HCT116 (cell line): Measurements from ENCODE around the gene PLCXD3. TPM values are rescaled to one million over a fixed set of nuclear protein-coding genes. Genes with fewer than 3 reads are reported as not detected.

Experiments used
- ATAC-seq: fragments of 200-7000 bp; cut with Tn5 transposase; 2 replicates; pipeline ENCODE4 v1.9.1; 2020; ENCODE audit warnings: mild to moderate bottlenecking, moderate library complexity
- BruUV-seq: library from RNA; stranded (reverse); fragments of 400-500 nt; replicated peaks from 2 replicates; lab custom pipeline; 2021; lab: Mats Ljungman, UMichigan
- CTCF ChIA-PET: fragments of 300-600 bp; sonication (Branson Sonifier 250); formaldehyde crosslinking; loops from one replicate; lab custom pipeline; 2021; ENCODE audit warnings: antibody characterized with exemption; lab: Charles Lee
- POLR2A ChIA-PET: fragments of 300-600, 350-600 bp; sonication (Branson Sonifier 250); formaldehyde crosslinking; loops from one replicate; lab custom pipeline; 2021; ENCODE audit warnings: antibody characterized with exemption; lab: Charles Lee
- RAD21 ChIA-PET, 2 experiments: fragments of 300-600 bp; sonication (Branson Sonifier 250); formaldehyde crosslinking; loops; one replicate each; lab custom pipeline; 2023; ENCODE audit warnings: low total read pairs in 2 of 2; ENCODE audit not compliant: uncharacterized antibody in 2 of 2, unreplicated experiment in 2 of 2, low non-redundant PET in 1 of 2; lab: Charles Lee
- DNase-seq: peaks from one replicate; pipeline ENCODE4 v3.0.0-alpha.2; 2010; ENCODE audit warnings: low read depth, low spot score
- H2AFZ ChIP-seq: fragments of 200-600 bp; shearing (Covaris generic), sonication (generic); 2 replicates; pipeline ENCODE4 v1.6.1; 2017; ENCODE audit warnings: low read depth, mixed run types, mixed read lengths, antibody characterized with exemption, low read length; ENCODE audit not compliant: poor library complexity, severe bottlenecking
- H3K27ac ChIP-seq: 2 replicates; pipeline ENCODE4 v1.5.1; 2012; ENCODE audit warnings: low read depth, low read length
- H3K27me3 ChIP-seq: fragments of 200-600 bp; sonication (generic); 2 replicates; pipeline ENCODE4 v1.6.1; 2016; ENCODE audit warnings: mixed run types, low read length, mixed read lengths; ENCODE audit not compliant: insufficient read depth
- H3K36me3 ChIP-seq, 2 experiments: fragments of 200-500 bp in 1 of 2; fragments of 200-600 bp in 1 of 2; sonication (Bioruptor generic) in 1 of 2; sonication (generic) in 1 of 2; 2 replicates each; pipeline versions ENCODE4 v1.5.1 to v1.6.1; 2014 to 2016; ENCODE audit warnings: low read length in 2 of 2, inconsistent platforms in 1 of 2, mixed read lengths in 1 of 2, mixed run types in 1 of 2; ENCODE audit not compliant: insufficient read depth in 2 of 2, control insufficient read depth in 1 of 2
- H3K4me1 ChIP-seq, 2 experiments: fragments of 200-600 bp in 1 of 2; sonication (generic) in 1 of 2; 2 replicates each; pipeline versions ENCODE4 v1.5.1 to v1.6.1; 2012 to 2017; ENCODE audit warnings: low read length in 2 of 2, inconsistent platforms in 1 of 2, mild to moderate bottlenecking in 1 of 2, mixed read lengths in 1 of 2, mixed run types in 1 of 2, moderate library complexity in 1 of 2; ENCODE audit not compliant: insufficient read depth in 2 of 2, control insufficient read depth in 1 of 2
- H3K4me2 ChIP-seq: fragments of 200-600 bp; sonication (generic); 2 replicates; pipeline ENCODE4 v1.6.1; 2017; ENCODE audit warnings: mixed run types, low read length, mixed read lengths
- H3K4me3 ChIP-seq, 2 experiments: fragments of 200-600 bp in 1 of 2; sonication (generic) in 1 of 2; replicated peaks in 1 of 2; 2 replicates each; pipeline ENCODE4 v1.5.1; 2011 to 2016; ENCODE audit warnings: low read length in 2 of 2, control low read depth in 1 of 2, low read depth in 1 of 2, mild to moderate bottlenecking in 1 of 2, mixed read lengths in 1 of 2, mixed run types in 1 of 2
- H3K79me2 ChIP-seq: fragments of 200-600 bp; sonication (generic); 2 replicates; pipeline ENCODE4 v1.6.1; 2017; ENCODE audit warnings: mild to moderate bottlenecking, mixed run types, low read length, moderate library complexity, mixed read lengths; ENCODE audit not compliant: insufficient read depth
- H3K9ac ChIP-seq: fragments of 200-600 bp; sonication (generic); 2 replicates; pipeline ENCODE4 v1.6.1; 2016; ENCODE audit warnings: low read length, mixed read lengths
- H3K9me2 ChIP-seq: fragments of 200-600 bp; sonication (generic), shearing (Covaris generic); 2 replicates; pipeline ENCODE4 v1.6.1; 2017; ENCODE audit warnings: mixed run types, mild to moderate bottlenecking, moderate library complexity; ENCODE audit not compliant: insufficient read depth
- H3K9me3 ChIP-seq, 2 experiments: fragments of 200-500 bp in 1 of 2; fragments of 200-600 bp in 1 of 2; sonication (Bioruptor generic) in 1 of 2; sonication (generic) in 1 of 2; 2 replicates each; pipeline ENCODE4 v1.6.1; 2014 to 2017; ENCODE audit warnings: low read length in 2 of 2, mixed read lengths in 2 of 2, inconsistent platforms in 1 of 2, low read depth in 1 of 2, mild to moderate bottlenecking in 1 of 2, mixed run types in 1 of 2, moderate library complexity in 1 of 2; ENCODE audit not compliant: control insufficient read depth in 1 of 2, insufficient read depth in 1 of 2
- H4K20me1 ChIP-seq: fragments of 200-600 bp; sonication (generic), shearing (Covaris generic); 2 replicates; pipeline ENCODE4 v1.6.1; 2017; ENCODE audit warnings: mixed run types, mild to moderate bottlenecking, moderate library complexity; ENCODE audit not compliant: insufficient read depth
- CBX3 ChIP-seq: IDR thresholded peaks from 2 replicates; pipeline ENCODE4 v1.6.1; 2012; ENCODE audit warnings: low read depth
- CEBPB ChIP-seq: IDR thresholded peaks from 2 replicates; pipeline ENCODE4 v1.6.1; 2012; ENCODE audit warnings: low read depth
- CTCF ChIP-seq, 3 experiments: fragments of 200-600 bp in 1 of 3; sonication (generic) in 1 of 3; IDR thresholded peaks in 2 of 3; conservative IDR thresholded peaks in 1 of 3; 2 replicates each; pipeline ENCODE4 v1.5.1; 2012 to 2017; ENCODE audit warnings: low read depth in 2 of 3, low read length in 2 of 3, antibody characterized with exemption in 1 of 3, borderline replicate concordance in 1 of 3, control low read depth in 1 of 3, mild to moderate bottlenecking in 1 of 3, mixed read lengths in 1 of 3, mixed run types in 1 of 3, moderate library complexity in 1 of 3; ENCODE audit not compliant: insufficient read depth in 1 of 3
- EGR1 ChIP-seq: IDR thresholded peaks from 2 replicates; pipeline ENCODE4 v1.6.1; 2012; ENCODE audit warnings: low read depth
- ELF1 ChIP-seq: IDR thresholded peaks from 2 replicates; pipeline ENCODE4 v1.6.1; 2012; ENCODE audit warnings: low read depth, borderline replicate concordance
- EZH2 ChIP-seq: fragments of 200-600 bp; sonication (generic); IDR thresholded peaks from 2 replicates; pipeline ENCODE4 v1.6.1; 2017; ENCODE audit warnings: antibody characterized with exemption, mixed run types
- JUND ChIP-seq: IDR thresholded peaks from 2 replicates; pipeline ENCODE4 v1.6.1; 2012
- MAX ChIP-seq: IDR thresholded peaks from 2 replicates; pipeline ENCODE4 v1.6.1; 2012
- POLR2A ChIP-seq: IDR thresholded peaks from 2 replicates; pipeline ENCODE4 v1.7.0; 2011; ENCODE audit warnings: borderline replicate concordance; ENCODE audit not compliant: insufficient read depth, insufficient read length; ENCODE audit errors: extremely low read depth
- RAD21 ChIP-seq: IDR thresholded peaks from 2 replicates; pipeline ENCODE4 v1.6.1; 2012; ENCODE audit warnings: low read depth, mild to moderate bottlenecking
- SIN3A ChIP-seq: IDR thresholded peaks from 2 replicates; pipeline ENCODE4 v1.6.1; 2012; ENCODE audit warnings: low read depth
- SP1 ChIP-seq: IDR thresholded peaks from 2 replicates; pipeline ENCODE4 v1.6.1; 2012; ENCODE audit warnings: low read depth
- SRF ChIP-seq: IDR thresholded peaks from 2 replicates; pipeline ENCODE4 v1.6.1; 2012; ENCODE audit warnings: low read depth
- ZFX ChIP-seq: fragments of 450-650 bp; IDR thresholded peaks from 2 replicates; pipeline ENCODE4 v1.6.1; 2017
- intact Hi-C: fragments of 100-400 bp; cut with micrococcal nuclease; formaldehyde crosslinking; loops from 2 replicates; pipeline ENCODE4 v1.10.0; 2022
- total RNA-seq: library from RNA; stranded (reverse); gene quantifications from one replicate; pipeline ENCODE4 v1.2.1, GENCODE V29; 2021; ENCODE audit not compliant: unreplicated experiment

Gene PLCXD3
- total RNA-seq, 1 experiment from 2014 or later = not detected

GRCh38 chr5:41402845-41403244 lies 107.6 kb downstream of the PLCXD3 start:
- no peaks in the 10 kb centered on the region for H3K9me2 ChIP-seq
- H3K9ac ChIP-seq = no peak overlapping the region
- H3K4me3 ChIP-seq = no peak overlapping the region
- no peaks in the 10 kb centered on the region for H3K27me3 ChIP-seq
- DNase-seq (no peak), ATAC-seq (no peak)
- CTCF ChIA-PET = no interaction called here
- TF ChIP-seq CEBPB = no peak
- TF ChIP-seq MAX = no peak
- no peak for TF ChIP-seq EZH2
- TF ChIP-seq CTCF (IDR thresholded peaks at IDR 0.05 in 2 of 3, conservative IDR thresholded peaks at IDR 0.05 in 1 of 3; ENCODE audit: borderline replicate concordance in 1 of 3, insufficient read depth in 1 of 3, low read depth in 2 of 3, low read length in 2 of 3) = no peak
- no peak for TF ChIP-seq SRF
- TF ChIP-seq POLR2A = no peak
- TF ChIP-seq CBX3 = no peak
- TF ChIP-seq RAD21 = no peak
- TF ChIP-seq ELF1 = no peak
- TF ChIP-seq SIN3A = no peak
- TF ChIP-seq ZFX = no peak
- TF ChIP-seq JUND = no peak
- no peak for TF ChIP-seq SP1
- TF ChIP-seq EGR1 = no peak
- TF ChIP-seq, all 23 proteins: peak for 0
- Histone ChIP-seq H2AFZ (no peak overlapping the region), H4K20me1 (no peaks in the 10 kb centered on the region), H3K36me3 (no peaks in the 10 kb centered on the region), H3K79me2 (no peaks in the 10 kb centered on the region), H3K27ac (no peak overlapping the region), H3K9me3 (peaks cover 0 to 5% of the 10 kb centered on the region in 2 experiments; a peak in 1 of 4 replicates), H3K4me2 (no peak overlapping the region), H3K4me1 (no peaks in the 10 kb centered on the region)
- RAD21 ChIA-PET = no interaction called here
- intact Hi-C loops = no loop called here
- BruUV-seq = no TSS peak
- POLR2A ChIA-PET = no interaction called here
